Mesangial cell (primary cell): Measurements from ENCODE around the gene CPNE1. TPM values are rescaled to one million over a fixed set of nuclear protein-coding genes. Genes with fewer than 3 reads are reported as not detected.

Experiments
- total RNA-seq: library from RNA; depleted of rRNA; stranded (reverse); fragments of >200 nt; gene quantifications from 2 replicates; pipeline ENCODE4 v1.2.3, GENCODE V29; 2015

The CPNE1 gene
- 155 and 248 TPM in 2 replicates for total RNA-seq

GRCh38 chr20:35664466-35665206, at the start of gene CPNE1, which contains the start of gene RBM12:
Gene CPNE1 (minus strand): TSS chr20:35664900. CDS start chr20:35632923, 31,977 bp downstream.
Gene RBM12 (minus strand): TSS chr20:35664900. CDS start chr20:35655322, 9,578 bp downstream.

GRCh38 chr20:35699127-35699956, 34.6 kb upstream of the CPNE1 start, which contains the start of the genes NFS1 and ROMO1:
Gene NFS1 (minus strand): TSS chr20:35699352. CDS start chr20:35699288, 64 bp downstream.
Gene ROMO1 (plus strand): TSS chr20:35699405. CDS start chr20:35699633, 228 bp downstream.

GRCh38 chr20:35615667-35616464, 48.8 kb downstream of the CPNE1 start, which contains the start of gene SPAG4:
Gene SPAG4 (plus strand): TSS chr20:35615829. CDS start chr20:35616004, 175 bp downstream.

Other genes starting within 250 kb of the CPNE1 start
- 12.7 and 15.5 TPM in 2 replicates for gene GDF5, start 226.7 kb downstream of the CPNE1 start, total RNA-seq
- gene CEP250, start 209.3 kb downstream of the CPNE1 start, total RNA-seq = 26.7 and 31.4 TPM in 2 replicates
- gene C20orf173, start 135.2 kb downstream of the CPNE1 start, total RNA-seq = not detected in 2 replicates
- 196 and 283 TPM in 2 replicates for gene ERGIC3, start 122.8 kb downstream of the CPNE1 start, total RNA-seq
- gene SPAG4, start 49.1 kb downstream of the CPNE1 start, total RNA-seq = 5.1 and 13.8 TPM in 2 replicates
- 21.9 and 28.2 TPM in 2 replicates for gene RBM12, start within 50 bp of the CPNE1 start, total RNA-seq
- gene NFS1, start 34.5 kb upstream of the CPNE1 start, total RNA-seq = 43.0 and 82.5 TPM in 2 replicates
- gene ROMO1, start 34.5 kb upstream of the CPNE1 start, total RNA-seq = 239 and 471 TPM in 2 replicates
- gene RBM39, start 77.4 kb upstream of the CPNE1 start, total RNA-seq = 75.4 and 82.0 TPM in 2 replicates
- gene PHF20, start 107.1 kb upstream of the CPNE1 start, total RNA-seq = 30.2 and 30.3 TPM in 2 replicates